SK-N-SH (cell line): ENCODE measurements around the gene MLST8.

Experiments
- EP300 ChIP-seq, 2 experiments: IDR thresholded peaks; 2 replicates each; pipeline versions ENCODE4 v1.4.0 to v1.6.1; 2012; ENCODE audit warnings: borderline replicate concordance in 1 of 2, low read depth in 1 of 2, low read length in 1 of 2
- FOXJ3 ChIP-seq: sonication (generic); formaldehyde crosslinking; IDR thresholded peaks from 2 replicates; pipeline ENCODE4 v1.5.1; 2020; ENCODE audit warnings: mild to moderate bottlenecking, missing genetic modification reagents
- GABPA ChIP-seq: IDR thresholded peaks from 2 replicates; pipeline ENCODE4 v1.4.0; 2012; ENCODE audit warnings: low read depth, mild to moderate bottlenecking
- NFIC ChIP-seq: IDR thresholded peaks from 2 replicates; pipeline ENCODE4 v1.4.0; 2012; ENCODE audit warnings: borderline replicate concordance
- POLR2AphosphoS5 ChIP-seq: IDR thresholded peaks from 2 replicates; pipeline ENCODE4 v1.6.1; 2012; ENCODE audit warnings: low read depth, low read length
- RCOR1 ChIP-seq: fragments of 150-350 bp; IDR thresholded peaks from 2 replicates; pipeline ENCODE4 v1.6.1; 2017; ENCODE audit warnings: antibody characterized with exemption, low read length
- SIN3A ChIP-seq: IDR thresholded peaks from 2 replicates; pipeline ENCODE4 v1.6.1; 2012; ENCODE audit warnings: low read depth, mild to moderate bottlenecking, low read length, moderate library complexity, borderline replicate concordance
- SMC3 ChIP-seq: IDR thresholded peaks from 2 replicates; pipeline ENCODE4 v1.6.1; 2012; ENCODE audit warnings: low read depth, low read length, improper control_type of control experiment
- TF ChIP-seq, protein P1 (sequence below): fragments of 200-600 bp; sonication (generic); IDR thresholded peaks from 2 replicates; pipeline ENCODE4 v1.6.1; 2017; ENCODE audit warnings: antibody characterized with exemption, mild to moderate bottlenecking, moderate library complexity
- TF ChIP-seq, protein P2 (sequence below): IDR thresholded peaks from 2 replicates; pipeline ENCODE4 v1.4.0; 2012; ENCODE audit warnings: low read depth
- TF ChIP-seq, protein P3 (sequence below): IDR thresholded peaks from 2 replicates; pipeline ENCODE4 v1.6.1; 2012; ENCODE audit warnings: mild to moderate bottlenecking, low read depth, low read length, moderate library complexity
- TF ChIP-seq, protein P4 (sequence below): fragments of 150-350 bp; IDR thresholded peaks from 2 replicates; pipeline ENCODE4 v1.6.1; 2017; ENCODE audit warnings: antibody characterized with exemption, low read length, low read depth, borderline replicate concordance

DNA sequence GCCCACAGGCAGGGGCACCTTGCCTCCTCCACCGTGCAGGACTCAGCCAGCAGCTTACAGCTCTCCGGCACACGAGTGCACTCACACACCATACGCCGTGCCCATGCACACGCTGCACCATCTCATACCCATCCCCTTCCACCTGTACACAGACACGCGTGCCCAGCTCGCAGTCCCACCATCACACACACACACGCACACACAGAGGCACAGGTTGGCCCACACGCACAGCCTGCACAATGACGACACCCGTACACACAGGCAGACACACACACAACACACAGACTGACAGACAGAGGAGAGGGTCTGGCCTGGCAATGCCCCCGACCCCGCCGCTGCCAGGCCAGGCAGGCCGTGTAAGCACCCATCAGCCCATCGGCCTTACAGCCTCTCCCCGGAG lies 20.9 kb upstream of the MLST8 start:
- TF ChIP-seq NFIC (no peak), POLR2AphosphoS5 (no peak), RCOR1 (no peak), EP300 (IDR thresholded peaks at IDR 0.05; ENCODE audit: borderline replicate concordance in 1 of 2, low read depth in 1 of 2, low read length in 1 of 2) (no peak), SIN3A (no peak), SMC3 (no peak), GABPA (no peak), FOXJ3 (CRISPR knock-in tag) (no peak)
- TF ChIP-seq, protein P1, sequence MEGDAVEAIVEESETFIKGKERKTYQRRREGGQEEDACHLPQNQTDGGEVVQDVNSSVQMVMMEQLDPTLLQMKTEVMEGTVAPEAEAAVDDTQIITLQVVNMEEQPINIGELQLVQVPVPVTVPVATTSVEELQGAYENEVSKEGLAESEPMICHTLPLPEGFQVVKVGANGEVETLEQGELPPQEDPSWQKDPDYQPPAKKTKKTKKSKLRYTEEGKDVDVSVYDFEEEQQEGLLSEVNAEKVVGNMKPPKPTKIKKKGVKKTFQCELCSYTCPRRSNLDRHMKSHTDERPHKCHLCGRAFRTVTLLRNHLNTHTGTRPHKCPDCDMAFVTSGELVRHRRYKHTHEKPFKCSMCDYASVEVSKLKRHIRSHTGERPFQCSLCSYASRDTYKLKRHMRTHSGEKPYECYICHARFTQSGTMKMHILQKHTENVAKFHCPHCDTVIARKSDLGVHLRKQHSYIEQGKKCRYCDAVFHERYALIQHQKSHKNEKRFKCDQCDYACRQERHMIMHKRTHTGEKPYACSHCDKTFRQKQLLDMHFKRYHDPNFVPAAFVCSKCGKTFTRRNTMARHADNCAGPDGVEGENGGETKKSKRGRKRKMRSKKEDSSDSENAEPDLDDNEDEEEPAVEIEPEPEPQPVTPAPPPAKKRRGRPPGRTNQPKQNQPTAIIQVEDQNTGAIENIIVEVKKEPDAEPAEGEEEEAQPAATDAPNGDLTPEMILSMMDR = no peak
- TF ChIP-seq, protein P2, sequence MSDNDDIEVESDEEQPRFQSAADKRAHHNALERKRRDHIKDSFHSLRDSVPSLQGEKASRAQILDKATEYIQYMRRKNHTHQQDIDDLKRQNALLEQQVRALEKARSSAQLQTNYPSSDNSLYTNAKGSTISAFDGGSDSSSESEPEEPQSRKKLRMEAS = no peak
- TF ChIP-seq, protein P3, sequence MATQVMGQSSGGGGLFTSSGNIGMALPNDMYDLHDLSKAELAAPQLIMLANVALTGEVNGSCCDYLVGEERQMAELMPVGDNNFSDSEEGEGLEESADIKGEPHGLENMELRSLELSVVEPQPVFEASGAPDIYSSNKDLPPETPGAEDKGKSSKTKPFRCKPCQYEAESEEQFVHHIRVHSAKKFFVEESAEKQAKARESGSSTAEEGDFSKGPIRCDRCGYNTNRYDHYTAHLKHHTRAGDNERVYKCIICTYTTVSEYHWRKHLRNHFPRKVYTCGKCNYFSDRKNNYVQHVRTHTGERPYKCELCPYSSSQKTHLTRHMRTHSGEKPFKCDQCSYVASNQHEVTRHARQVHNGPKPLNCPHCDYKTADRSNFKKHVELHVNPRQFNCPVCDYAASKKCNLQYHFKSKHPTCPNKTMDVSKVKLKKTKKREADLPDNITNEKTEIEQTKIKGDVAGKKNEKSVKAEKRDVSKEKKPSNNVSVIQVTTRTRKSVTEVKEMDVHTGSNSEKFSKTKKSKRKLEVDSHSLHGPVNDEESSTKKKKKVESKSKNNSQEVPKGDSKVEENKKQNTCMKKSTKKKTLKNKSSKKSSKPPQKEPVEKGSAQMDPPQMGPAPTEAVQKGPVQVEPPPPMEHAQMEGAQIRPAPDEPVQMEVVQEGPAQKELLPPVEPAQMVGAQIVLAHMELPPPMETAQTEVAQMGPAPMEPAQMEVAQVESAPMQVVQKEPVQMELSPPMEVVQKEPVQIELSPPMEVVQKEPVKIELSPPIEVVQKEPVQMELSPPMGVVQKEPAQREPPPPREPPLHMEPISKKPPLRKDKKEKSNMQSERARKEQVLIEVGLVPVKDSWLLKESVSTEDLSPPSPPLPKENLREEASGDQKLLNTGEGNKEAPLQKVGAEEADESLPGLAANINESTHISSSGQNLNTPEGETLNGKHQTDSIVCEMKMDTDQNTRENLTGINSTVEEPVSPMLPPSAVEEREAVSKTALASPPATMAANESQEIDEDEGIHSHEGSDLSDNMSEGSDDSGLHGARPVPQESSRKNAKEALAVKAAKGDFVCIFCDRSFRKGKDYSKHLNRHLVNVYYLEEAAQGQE = no peak
- TF ChIP-seq, protein P4, sequence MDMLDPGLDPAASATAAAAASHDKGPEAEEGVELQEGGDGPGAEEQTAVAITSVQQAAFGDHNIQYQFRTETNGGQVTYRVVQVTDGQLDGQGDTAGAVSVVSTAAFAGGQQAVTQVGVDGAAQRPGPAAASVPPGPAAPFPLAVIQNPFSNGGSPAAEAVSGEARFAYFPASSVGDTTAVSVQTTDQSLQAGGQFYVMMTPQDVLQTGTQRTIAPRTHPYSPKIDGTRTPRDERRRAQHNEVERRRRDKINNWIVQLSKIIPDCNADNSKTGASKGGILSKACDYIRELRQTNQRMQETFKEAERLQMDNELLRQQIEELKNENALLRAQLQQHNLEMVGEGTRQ = no peak
